K562 (cell line): ENCODE data around the gene KCNJ14. TPM values are rescaled to one million over a fixed set of nuclear protein-coding genes. Genes with fewer than 3 reads are reported as not detected.

Experiments used
- ATAC-seq: fragments of 200-7000 bp; cut with Tn5 transposase; 3 replicates; pipeline ENCODE4 v1.9.1; 2020; ENCODE audit warnings: moderate library complexity
- BruUV-seq: library from RNA; stranded (reverse); fragments of 400-500 nt; replicated peaks from 2 replicates; lab custom pipeline; 2021; lab: Mats Ljungman, UMichigan
- CTCF ChIA-PET: fragments of 300-600 bp; formaldehyde crosslinking; extraction: SDS; loops from one replicate; lab custom pipeline; 2021; ENCODE audit warnings: low intra/inter-chr PET ratio; lab: Yijun Ruan, JAX
- POLR2A ChIA-PET: fragments of 300-600, 350-650 bp; sonication (Branson Sonifier 250); formaldehyde crosslinking; extraction: SDS; loops from one replicate; lab custom pipeline; 2021; ENCODE audit warnings: antibody characterized with exemption, inconsistent platforms; lab: Yijun Ruan, JAX
- DNase-seq, 4 experiments: peaks; one replicate each; pipeline versions ENCODE4 v3.0.0 to v3.0.0-alpha.2; 2011 to 2018; ENCODE audit warnings: low spot score in 3 of 4, mixed read lengths in 3 of 4; ENCODE audit errors: extremely low read depth in 1 of 4
- FAIRE-seq: peaks from 2 replicates; lab custom pipeline; 2011; peaks lifted over from hg19 to GRCh38; lab: Jason Lieb, UNC
- H2AFZ ChIP-seq: 2 replicates; pipeline ENCODE4 v1.6.0; 2011; ENCODE audit warnings: low read depth, low read length, control low read depth, inconsistent platforms
- H3K27ac ChIP-seq: fragments of 200-600 bp; 3 replicates; pipeline ENCODE4 v1.8.0; 2011; ENCODE audit warnings: low read depth, mild to moderate bottlenecking, control low read depth, inconsistent platforms, low read length, moderate library complexity, mixed read lengths; ENCODE audit errors: extremely low read depth
- H3K27me3 ChIP-seq, 2 experiments: fragments of 300-600 bp in 1 of 2; 2 replicates in 1 of 2; 3 replicates in 1 of 2; pipeline versions ENCODE4 v1.6.0 to v1.8.0; 2011; ENCODE audit warnings: inconsistent platforms in 2 of 2, low read length in 2 of 2, mild to moderate bottlenecking in 1 of 2, mixed read lengths in 1 of 2, moderate library complexity in 1 of 2; ENCODE audit not compliant: control insufficient read depth in 2 of 2, insufficient read depth in 2 of 2
- H3K36me3 ChIP-seq: fragments of 300-600 bp; 3 replicates; pipeline ENCODE4 v1.8.0; 2011; ENCODE audit warnings: mild to moderate bottlenecking, low read length, inconsistent platforms; ENCODE audit not compliant: control insufficient read depth, insufficient read depth
- H3K4me1 ChIP-seq, 2 experiments: fragments of 200-600 bp in 1 of 2; replicated peaks in 1 of 2; 2 replicates in 1 of 2; 3 replicates in 1 of 2; pipeline versions ENCODE4 v1.5.1 to v1.8.0; 2011; ENCODE audit warnings: inconsistent platforms in 2 of 2, low read length in 2 of 2, mild to moderate bottlenecking in 1 of 2, mixed read lengths in 1 of 2, moderate library complexity in 1 of 2; ENCODE audit not compliant: control insufficient read depth in 2 of 2, insufficient read depth in 2 of 2
- H3K4me2 ChIP-seq: 2 replicates; pipeline ENCODE4 v1.6.1; 2011; ENCODE audit warnings: low read length, control low read depth, inconsistent platforms, mixed read lengths; ENCODE audit not compliant: insufficient read depth
- H3K4me3 ChIP-seq: fragments of 200-600 bp; sonication (generic), shearing (Covaris generic); 2 replicates; pipeline ENCODE4 v1.5.1; 2016; ENCODE audit warnings: control low read depth, inconsistent platforms
- H3K79me2 ChIP-seq: fragments of 200-600 bp; 3 replicates; pipeline ENCODE4 v1.8.0; 2011; ENCODE audit warnings: low read length, inconsistent platforms; ENCODE audit not compliant: control insufficient read depth, insufficient read depth
- H3K9ac ChIP-seq, 2 experiments: 2 replicates each; pipeline versions ENCODE4 v1.6.0 to v1.6.1; 2011; ENCODE audit warnings: low read depth in 2 of 2, low read length in 2 of 2, control low read depth in 1 of 2, inconsistent platforms in 1 of 2, mild to moderate bottlenecking in 1 of 2, mixed read lengths in 1 of 2; ENCODE audit not compliant: insufficient read depth in 1 of 2
- H3K9me1 ChIP-seq: one replicate; pipeline ENCODE4 v1.6.0; 2011; ENCODE audit warnings: inconsistent platforms, mild to moderate bottlenecking, low read length, moderate library complexity; ENCODE audit not compliant: control insufficient read depth, insufficient read depth
- H3K9me3 ChIP-seq: replicated peaks from 2 replicates; pipeline ENCODE4 v1.5.1; 2011; ENCODE audit warnings: low read depth, low read length, inconsistent platforms; ENCODE audit not compliant: control insufficient read depth, insufficient read depth
- H4K20me1 ChIP-seq: replicated peaks from 2 replicates; pipeline ENCODE4 v1.6.1; 2011; ENCODE audit warnings: low read length, inconsistent platforms, mixed read lengths; ENCODE audit not compliant: control insufficient read depth, insufficient read depth
- DMBX1 ChIP-seq: fragments of 250-450 bp; sonication (Bioruptor Pico); IDR thresholded peaks from 2 replicates; pipeline ENCODE4 v1.8.0; 2022; ENCODE audit warnings: inconsistent platforms, mild to moderate bottlenecking, moderate library complexity, borderline replicate concordance
- EHMT2 ChIP-seq: fragments of 450-650 bp; IDR thresholded peaks from 2 replicates; pipeline ENCODE4 v1.6.1; 2018; ENCODE audit warnings: antibody characterized with exemption
- ELF4 ChIP-seq: fragments of 450-650 bp; formaldehyde crosslinking; IDR thresholded peaks from 2 replicates; pipeline ENCODE4 v1.4.0; 2022; ENCODE audit warnings: missing genetic modification characterization
- GTF2F1 ChIP-seq: IDR thresholded peaks from 2 replicates; pipeline ENCODE4 v1.6.1; 2011; ENCODE audit warnings: low read depth, low read length, improper control_type of control experiment
- KLF16 ChIP-seq: IDR thresholded peaks from 2 replicates; pipeline ENCODE4 v1.6.1; 2016; ENCODE audit warnings: antibody characterized with exemption
- MEIS2 ChIP-seq: fragments of 450-650 bp; IDR thresholded peaks from 2 replicates; pipeline ENCODE4 v1.6.1; 2014; ENCODE audit warnings: mild to moderate bottlenecking; ENCODE audit not compliant: partially characterized antibody
- MXI1 ChIP-seq: IDR thresholded peaks from 2 replicates; pipeline ENCODE4 v1.6.1; 2011; ENCODE audit warnings: low read depth, mild to moderate bottlenecking, improper control_type of control experiment, low read length
- MYBL2 ChIP-seq, 2 experiments: fragments of 450-650 bp in 1 of 2; sonication (generic) in 1 of 2; formaldehyde crosslinking in 1 of 2; IDR thresholded peaks; 2 replicates each; pipeline versions ENCODE4 v1.6.1 to v1.8.1; 2017 to 2022; ENCODE audit warnings: borderline replicate concordance in 1 of 2, inconsistent platforms in 1 of 2, low read depth in 1 of 2, mild to moderate bottlenecking in 1 of 2, missing genetic modification reagents in 1 of 2, moderate library complexity in 1 of 2
- PCBP1 ChIP-seq: fragments of 200-400 bp; formaldehyde crosslinking; IDR thresholded peaks from 2 replicates; pipeline ENCODE4 v1.6.1; 2018; ENCODE audit warnings: mild to moderate bottlenecking, low read depth, low read length; ENCODE audit not compliant: poor library complexity, severe bottlenecking
- PRMT5 ChIP-seq: sonication (generic); formaldehyde crosslinking; IDR thresholded peaks from 2 replicates; pipeline ENCODE4 v1.5.0; 2020; ENCODE audit warnings: missing genetic modification reagents
- SMC3 ChIP-seq: conservative IDR thresholded peaks from 2 replicates; pipeline ENCODE4 v1.6.1; 2011; ENCODE audit warnings: low read depth, low read length, improper control_type of control experiment; ENCODE audit not compliant: insufficient read depth
- STAT5B ChIP-seq: fragments of 250-450 bp; sonication (Bioruptor Pico); IDR thresholded peaks from 2 replicates; pipeline ENCODE4 v1.8.0; 2021; ENCODE audit warnings: mild to moderate bottlenecking, inconsistent platforms
- TEAD1 ChIP-seq, 2 experiments: fragments of 450-650 bp in 1 of 2; sonication (generic) in 1 of 2; formaldehyde crosslinking; IDR thresholded peaks; 2 replicates each; pipeline versions ENCODE4 v1.4.0 to v1.8.0; 2020 to 2022; ENCODE audit warnings: mild to moderate bottlenecking in 2 of 2, missing genetic modification reagents in 1 of 2
- TEAD4 ChIP-seq, 2 experiments: sonication (generic) in 1 of 2; formaldehyde crosslinking in 1 of 2; IDR thresholded peaks; 2 replicates each; pipeline versions ENCODE4 v1.6.1 to v1.8.0; 2012 to 2022; ENCODE audit warnings: borderline replicate concordance in 1 of 2, inconsistent platforms in 1 of 2, low read length in 1 of 2, mild to moderate bottlenecking in 1 of 2, missing genetic modification reagents in 1 of 2
- WHSC1 ChIP-seq: IDR thresholded peaks from one replicate; pipeline ENCODE4 v1.6.1; 2012; ENCODE audit warnings: low read length, control low read depth, inconsistent platforms
- WGBS: fragments of 100-300 bp; shearing (Covaris generic); methylation state at CpG from one replicate; pipeline ENCODE4 v1.1.6; 2016; ENCODE audit warnings: low coverage, mixed read lengths; ENCODE audit not compliant: insufficient coverage; ENCODE audit errors: missing lambda C conversion rate; 5-methylcytosine and 5-hydroxymethylcytosine counted together
- in situ Hi-C: fragments of 300-500 bp; cut with MboI; formaldehyde crosslinking; loops from 4 replicates; pipeline ENCODE4 v1.15.0; 2018; ENCODE audit warnings: inconsistent platforms, mixed read lengths
- intact Hi-C: fragments of 100-400 bp; cut with micrococcal nuclease; formaldehyde crosslinking; loops from 2 replicates; pipeline ENCODE4 v1.14.2; 2022
- polyA plus RNA-seq, 8 experiments: library from polyadenylated mRNA; depleted of rRNA in 4 of 8; stranded (reverse) in 5 of 8; unstranded in 3 of 8; fragments of >200 nt; fragmentation: Nextera tagmentation in 2 of 8; fragmentation: Illumina TruSeq in 1 of 8; extraction: Ambion mirVana in 2 of 8; extraction: Trizol in 1 of 8; gene quantifications; 2 replicates each; pipeline versions ENCODE4 v1.2.1 to v1.2.3, GENCODE V29; 2011 to 2014; ENCODE audit warnings: inconsistent platforms in 1 of 8, missing spikeins in 1 of 8
- total RNA-seq, 7 experiments: library from RNA; depleted of rRNA in 6 of 7; stranded (reverse); fragments of >200 nt in 6 of 7; fragmentation: Illumina TruSeq in 2 of 7; extraction: Trizol in 2 of 7; gene quantifications; 2 replicates each; pipeline versions ENCODE4 v1.2.1 to v1.2.3, GENCODE V29; 2011 to 2021; ENCODE audit warnings: low replicate concordance in 1 of 7
- TF ChIP-seq, protein P1 (sequence below): fragments of 250-450 bp; sonication (Bioruptor Pico); IDR thresholded peaks from 2 replicates; pipeline ENCODE4 v1.4.0; 2020; ENCODE audit warnings: borderline replicate concordance
- TF ChIP-seq, protein P2 (sequence below): sonication (generic); formaldehyde crosslinking; IDR thresholded peaks from 2 replicates; pipeline ENCODE4 v1.8.1; 2022; ENCODE audit warnings: missing genetic modification reagents

The KCNJ14 gene
- total and polyA plus RNA-seq, 9 of the 15 experiments (the other 6 are each of a cell fraction or from before 2014, with no cell fraction given): 0.15 to 1.6 (median 0.49) TPM

DNA sequence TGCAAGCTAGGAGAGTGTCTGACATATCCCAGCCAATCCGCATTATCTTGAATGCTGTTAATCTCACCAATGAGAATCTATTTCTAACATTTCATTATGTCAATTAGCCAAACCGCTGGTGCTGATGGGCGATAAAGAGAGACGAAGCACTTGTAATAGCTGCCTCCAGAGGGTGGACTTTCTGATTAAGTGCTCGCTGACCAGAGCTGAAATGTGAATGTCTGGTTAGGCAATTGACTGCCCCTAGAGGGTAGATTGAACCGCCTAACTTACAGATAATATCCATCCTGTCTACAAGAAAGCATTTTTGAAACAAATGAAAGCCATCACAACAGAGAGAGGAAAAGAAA, 10.1 kb upstream of the KCNJ14 start (continued):
- no peak for TF ChIP-seq WHSC1
- peak; percentile 75 for TF ChIP-seq MEIS2
- no peak for TF ChIP-seq PRMT5 (CRISPR knock-in tag)
- peak; percentile 43; a peak in 2 of 4 replicates for TF ChIP-seq TEAD1 (CRISPR knock-in tag; IDR thresholded peaks at IDR 0.05)
- TF ChIP-seq DMBX1 (CRISPR knock-in tag): no peak
- TF ChIP-seq TEAD4 (IDR thresholded peaks at IDR 0.05; ENCODE audit: low read length): peak; percentile 73
- no peak for TF ChIP-seq TEAD4 (CRISPR knock-in tag; IDR thresholded peaks at IDR 0.05; ENCODE audit: borderline replicate concordance)

DNA sequence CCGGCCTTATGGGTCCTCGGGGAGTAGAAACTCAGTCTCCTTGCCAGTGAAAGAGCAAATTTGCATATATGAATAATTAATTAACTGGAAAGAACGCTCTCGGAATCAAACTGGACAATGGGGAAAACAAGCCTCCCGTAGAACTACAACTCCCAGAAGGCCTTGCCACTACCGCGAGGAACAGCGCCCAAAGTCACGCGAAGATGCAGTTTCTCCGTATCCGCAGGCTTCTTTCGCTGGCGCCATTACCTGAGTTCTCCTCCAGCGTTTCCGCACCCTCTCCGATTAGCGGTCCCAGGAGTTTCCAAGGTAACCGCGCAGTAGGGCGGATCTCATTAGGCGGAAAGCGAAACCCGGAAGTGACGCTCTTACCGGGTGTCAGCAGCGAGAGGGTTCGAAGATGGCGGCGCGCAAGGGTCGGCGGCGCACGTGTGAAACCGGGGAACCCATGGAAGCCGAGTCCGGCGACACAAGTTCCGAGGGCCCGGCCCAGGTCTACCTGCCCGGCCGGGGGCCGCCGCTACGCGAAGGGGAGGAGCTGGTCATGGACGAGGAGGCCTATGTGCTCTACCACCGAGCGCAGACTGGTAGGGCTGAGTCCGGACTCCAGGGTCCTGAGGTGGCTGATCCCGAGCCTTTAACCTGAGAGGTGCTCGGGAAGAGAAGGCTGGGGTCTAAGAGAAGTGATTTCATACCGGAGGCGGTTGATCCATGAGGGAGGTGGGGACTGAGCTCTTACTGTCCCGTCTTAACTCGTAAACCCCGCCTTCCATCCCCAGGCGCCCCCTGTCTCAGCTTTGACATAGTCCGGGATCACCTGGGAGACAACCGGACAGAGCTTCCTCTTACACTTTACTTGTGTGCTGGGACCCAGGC, 9.5 kb upstream of the KCNJ14 start, which contains the start of gene GRWD1:
GRWD1 (plus strand) TSS at position 378 of the 876 bp plus-strand sequence; CDS start at position 401, 23 bp downstream.
- Histone ChIP-seq H3K4me3 (peak within 1 kb of the TSS; percentile 97), H3K9me1 (no peaks in the 10 kb centered on the region), H3K9ac (peak within 1 kb of the TSS; percentile 97 to 98), H3K36me3 (peaks cover 67% of the 10 kb centered on the region), H3K9me3 (no peaks in the 10 kb centered on the region), H3K79me2 (peaks cover 32% of the 10 kb centered on the region), H3K4me2 (peak within 1 kb of the TSS; percentile 97), H2AFZ (peak within 1 kb of the TSS; percentile 91), H3K27ac (peak within 1 kb of the TSS; percentile 84), H3K27me3 (no peaks in the 10 kb centered on the region), H3K4me1 (peaks cover 12 to 22% of the 10 kb centered on the region in 2 experiments), H4K20me1 (no peaks in the 10 kb centered on the region)
- ChIA-PET CTCF (interaction anchor here (0.7 to 1.0 kb wide), 2 partner anchors 56 to 983 kb away, joined by 3 read pairs; no protein-coding TSS in a partner anchor), POLR2A (interaction anchor here (0.6 to 4.7 kb wide), 7 partner anchors 8 to 179 kb away, joined by 3 to 25 read pairs (median 3); no protein-coding TSS in a partner anchor)
- DNase-seq (peak; percentile 85 to 98 (median 90)), FAIRE-seq (peak; percentile 100), ATAC-seq (peak; percentile 95)
- in situ Hi-C loops: no loop called here
- TSS peak; percentile 67 for BruUV-seq
- under 1% methylated on average over 59 of the region's 61 CpGs for WGBS
- intact Hi-C loops: no loop called here
- TF ChIP-seq KLF16 (no peak), SMC3 (peak; percentile 33; the same call in 1 of the 2 replicates), PCBP1 (no peak), ELF4 (CRISPR knock-in tag) (peak; percentile 77; the same call in 1 of the 2 replicates), GTF2F1 (0 out of 2 replicates have a peak, but pooled peaks have one; percentile 31), EHMT2 (no peak), MYBL2 (IDR thresholded peaks at IDR 0.05; ENCODE audit: low read depth) (no peak), MYBL2 (CRISPR knock-in tag; IDR thresholded peaks at IDR 0.05; ENCODE audit: borderline replicate concordance) (no peak), MEIS2 (no peak), STAT5B (CRISPR knock-in tag) (no peak), MXI1 (peak; percentile 98)
- TF ChIP-seq, protein P1, sequence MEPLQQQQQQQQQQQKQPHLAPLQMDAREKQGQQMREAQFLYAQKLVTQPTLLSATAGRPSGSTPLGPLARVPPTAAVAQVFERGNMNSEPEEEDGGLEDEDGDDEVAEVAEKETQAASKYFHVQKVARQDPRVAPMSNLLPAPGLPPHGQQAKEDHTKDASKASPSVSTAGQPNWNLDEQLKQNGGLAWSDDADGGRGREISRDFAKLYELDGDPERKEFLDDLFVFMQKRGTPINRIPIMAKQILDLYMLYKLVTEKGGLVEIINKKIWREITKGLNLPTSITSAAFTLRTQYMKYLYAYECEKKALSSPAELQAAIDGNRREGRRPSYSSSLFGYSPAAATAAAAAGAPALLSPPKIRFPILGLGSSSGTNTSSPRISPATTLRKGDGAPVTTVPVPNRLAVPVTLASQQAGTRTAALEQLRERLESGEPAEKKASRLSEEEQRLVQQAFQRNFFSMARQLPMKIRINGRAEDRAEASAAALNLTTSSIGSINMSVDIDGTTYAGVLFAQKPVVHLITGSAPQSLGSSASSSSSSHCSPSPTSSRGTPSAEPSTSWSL: no peak
- TF ChIP-seq, protein P2, sequence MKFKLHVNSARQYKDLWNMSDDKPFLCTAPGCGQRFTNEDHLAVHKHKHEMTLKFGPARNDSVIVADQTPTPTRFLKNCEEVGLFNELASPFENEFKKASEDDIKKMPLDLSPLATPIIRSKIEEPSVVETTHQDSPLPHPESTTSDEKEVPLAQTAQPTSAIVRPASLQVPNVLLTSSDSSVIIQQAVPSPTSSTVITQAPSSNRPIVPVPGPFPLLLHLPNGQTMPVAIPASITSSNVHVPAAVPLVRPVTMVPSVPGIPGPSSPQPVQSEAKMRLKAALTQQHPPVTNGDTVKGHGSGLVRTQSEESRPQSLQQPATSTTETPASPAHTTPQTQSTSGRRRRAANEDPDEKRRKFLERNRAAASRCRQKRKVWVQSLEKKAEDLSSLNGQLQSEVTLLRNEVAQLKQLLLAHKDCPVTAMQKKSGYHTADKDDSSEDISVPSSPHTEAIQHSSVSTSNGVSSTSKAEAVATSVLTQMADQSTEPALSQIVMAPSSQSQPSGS (CRISPR knock-in tag): no peak
